HepG2 (cell line): ENCODE measurements around the gene SPTSSA. TPM values are rescaled to one million over a fixed set of nuclear protein-coding genes. Genes with fewer than 3 reads are reported as not detected.
A peak's percentile ranks its signal among the peaks of the same experiment; 100 is the strongest.

Experiments used
- BCL6 ChIP-seq: IDR thresholded peaks from 2 replicates; pipeline ENCODE4 v1.6.1; 2016; ENCODE audit warnings: missing genetic modification reagents, missing compliant biosample characterization
- DBP ChIP-seq: sonication (generic); formaldehyde crosslinking; IDR thresholded peaks from 2 replicates; pipeline ENCODE4 v1.4.0; 2020; ENCODE audit warnings: missing genetic modification reagents; ENCODE audit errors: not compliant biosample characterization
- FIP1L1 ChIP-seq: fragments of 200-400 bp; formaldehyde crosslinking; IDR thresholded peaks from 2 replicates; pipeline ENCODE4 v1.6.1; 2018; ENCODE audit warnings: low read depth, mild to moderate bottlenecking, low read length, moderate library complexity, borderline replicate concordance; ENCODE audit not compliant: insufficient read depth
- GABPB1 ChIP-seq: IDR thresholded peaks from 2 replicates; pipeline ENCODE4 v1.6.1; 2016; ENCODE audit warnings: mild to moderate bottlenecking, missing genetic modification reagents, moderate library complexity, missing compliant biosample characterization
- HMGXB3 ChIP-seq: sonication (generic); formaldehyde crosslinking; IDR thresholded peaks from 2 replicates; pipeline ENCODE4 v1.4.0; 2020; ENCODE audit warnings: missing genetic modification reagents, borderline replicate concordance
- IRF2 ChIP-seq: IDR thresholded peaks from 2 replicates; pipeline ENCODE4 v1.6.1; 2018; ENCODE audit warnings: missing genetic modification reagents, missing compliant biosample characterization
- MAFK ChIP-seq, 2 experiments: IDR thresholded peaks in 1 of 2; conservative IDR thresholded peaks in 1 of 2; 2 replicates each; pipeline ENCODE4 v1.6.1; 2011; ENCODE audit warnings: improper control_type of control experiment in 2 of 2, low read length in 2 of 2
- MNT ChIP-seq: fragments of 450-650 bp; IDR thresholded peaks from 2 replicates; pipeline ENCODE4 v1.6.1; 2016
- NAIF1 ChIP-seq: sonication (generic); formaldehyde crosslinking; IDR thresholded peaks from 2 replicates; pipeline ENCODE4 v1.5.0; 2020; ENCODE audit warnings: mild to moderate bottlenecking, missing genetic modification reagents, borderline replicate concordance
- NCOA2 ChIP-seq: sonication (generic); formaldehyde crosslinking; IDR thresholded peaks from 2 replicates; pipeline ENCODE4 v1.8.0; 2022; ENCODE audit warnings: inconsistent platforms
- NFE2L2 ChIP-seq: fragments of 150-350 bp; IDR thresholded peaks from 2 replicates; pipeline ENCODE4 v1.6.1; 2014; ENCODE audit warnings: low read length
- RBM22 ChIP-seq: fragments of 200-400 bp; formaldehyde crosslinking; optimal IDR thresholded peaks from 2 replicates; pipeline ENCODE3; 2017; ENCODE audit warnings: mild to moderate bottlenecking, low read length, moderate library complexity
- RNF219 ChIP-seq: sonication (generic); formaldehyde crosslinking; IDR thresholded peaks from 2 replicates; pipeline ENCODE4 v1.5.0; 2020; ENCODE audit warnings: mild to moderate bottlenecking, missing genetic modification reagents
- ZNF225 ChIP-seq: sonication (generic); formaldehyde crosslinking; IDR thresholded peaks from 2 replicates; pipeline ENCODE4 v1.4.0; 2020; ENCODE audit warnings: mild to moderate bottlenecking, missing genetic modification reagents
- ZNF331 ChIP-seq: sonication (generic); formaldehyde crosslinking; IDR thresholded peaks from 2 replicates; pipeline ENCODE4 v1.4.0; 2020; ENCODE audit warnings: missing genetic modification reagents
- ZNF432 ChIP-seq: sonication (generic); formaldehyde crosslinking; IDR thresholded peaks from 2 replicates; pipeline ENCODE4 v1.5.0; 2020; ENCODE audit warnings: missing genetic modification reagents, mild to moderate bottlenecking, borderline replicate concordance
- ZNF576 ChIP-seq: sonication (generic); formaldehyde crosslinking; IDR thresholded peaks from 2 replicates; pipeline ENCODE4 v1.4.0; 2020; ENCODE audit warnings: mild to moderate bottlenecking, missing genetic modification reagents
- ZNF747 ChIP-seq: sonication (generic); formaldehyde crosslinking; IDR thresholded peaks from 2 replicates; pipeline ENCODE4 v1.8.1; 2023; ENCODE audit warnings: missing genetic modification reagents, mild to moderate bottlenecking, borderline replicate concordance
- ZNF839 ChIP-seq: sonication (generic); formaldehyde crosslinking; IDR thresholded peaks from 2 replicates; pipeline ENCODE4 v1.4.0; 2020; ENCODE audit warnings: missing genetic modification reagents, mild to moderate bottlenecking, borderline replicate concordance
- ZSCAN29 ChIP-seq: sonication (generic); formaldehyde crosslinking; conservative IDR thresholded peaks from 2 replicates; pipeline ENCODE4 v1.4.0; 2020; ENCODE audit warnings: mild to moderate bottlenecking, missing genetic modification reagents
- polyA plus RNA-seq, 8 experiments: library from polyadenylated mRNA; depleted of rRNA in 3 of 8; stranded (reverse) in 7 of 8; unstranded in 1 of 8; fragments of >200 nt; fragmentation: Illumina TruSeq in 4 of 8; extraction: Trizol in 4 of 8; gene quantifications; 2 replicates each; pipeline versions ENCODE4 v1.2.1 to v1.2.3, GENCODE V29; 2011 to 2016; ENCODE audit warnings: low read depth in 4 of 8, missing spikeins in 1 of 8, mixed read lengths in 1 of 8; ENCODE audit not compliant: insufficient read depth in 1 of 8
- total RNA-seq, 5 experiments: library from RNA; depleted of rRNA; stranded (reverse); fragments of >200 nt; fragmentation: Illumina TruSeq; extraction: Trizol; gene quantifications; 2 replicates each; pipeline ENCODE4 v1.2.3, GENCODE V29; 2016; ENCODE audit warnings: low read depth in 1 of 5

Gene SPTSSA
- total and polyA plus RNA-seq, 2 of the 13 experiments (the other 11 are each of a cell fraction or from before 2014, with no cell fraction given) = 19.1 to 86.1 TPM

GRCh38 chr14:34465069-34465859, 3.2 kb upstream of the SPTSSA start (continued):
- TF ChIP-seq HMGXB3 (CRISPR knock-in tag) (no peak), DBP (CRISPR knock-in tag) (no peak), FIP1L1 (no peak), GABPB1 (CRISPR knock-in tag) (no peak), RNF219 (CRISPR knock-in tag) (no peak), MNT (no peak), ZNF331 (CRISPR knock-in tag) (no peak), ZNF839 (CRISPR knock-in tag) (no peak), ZNF225 (no peak), BCL6 (0 out of 2 replicates have a peak, but pooled peaks have one; percentile 3), ZNF747 (CRISPR knock-in tag) (no peak), RBM22 (no peak), NAIF1 (CRISPR knock-in tag) (no peak), ZNF576 (CRISPR knock-in tag) (no peak), NFE2L2 (peak; percentile 96), ZNF432 (CRISPR knock-in tag) (no peak), NCOA2 (CRISPR knock-in tag) (no peak), MAFK (conservative IDR thresholded peaks at IDR 0.05 in 1 of 2, IDR thresholded peaks at IDR 0.05 in 1 of 2; ENCODE audit: low read length in 2 of 2) (peak; percentile 100), IRF2 (CRISPR knock-in tag) (0 out of 2 replicates have a peak, but pooled peaks have one; percentile 15), ZSCAN29 (CRISPR knock-in tag) (no peak)
